Astrocyte (in vitro differentiated cells and primary cell): ENCODE results near the gene SFTPD. TPM values are rescaled to one million over a fixed set of nuclear protein-coding genes. Genes with fewer than 3 reads are reported as not detected.

ENCODE experiments used
- DNase-seq: peaks from one replicate; pipeline ENCODE4 v3.0.0-alpha.2; 2010; ENCODE audit warnings: low read depth
- FAIRE-seq: peaks from 2 replicates; lab custom pipeline; 2011; peaks lifted over from hg19 to GRCh38; lab: Jason Lieb, UNC
- H2AFZ ChIP-seq: 2 replicates; pipeline ENCODE4 v1.6.0; 2012; ENCODE audit warnings: low read depth, low read length, inconsistent platforms
- H3K27ac ChIP-seq: 2 replicates; pipeline ENCODE4 v1.5.1; 2011; ENCODE audit warnings: low read depth, low read length, inconsistent platforms
- H3K27me3 ChIP-seq: 2 replicates; pipeline ENCODE4 v1.6.0; 2011; ENCODE audit warnings: low read length, inconsistent platforms; ENCODE audit not compliant: insufficient read depth
- H3K36me3 ChIP-seq: 2 replicates; pipeline ENCODE4 v1.5.1; 2011; ENCODE audit warnings: low read length, inconsistent platforms; ENCODE audit not compliant: insufficient read depth
- H3K4me1 ChIP-seq: 2 replicates; pipeline ENCODE4 v1.5.1; 2011; ENCODE audit warnings: low read length, inconsistent platforms; ENCODE audit not compliant: insufficient read depth
- H3K4me2 ChIP-seq: 2 replicates; pipeline ENCODE4 v1.6.0; 2012; ENCODE audit warnings: low read length, inconsistent platforms
- H3K4me3 ChIP-seq: 2 replicates; pipeline ENCODE4 v1.5.1; 2011; ENCODE audit warnings: low read depth, mild to moderate bottlenecking, low read length, inconsistent platforms; ENCODE audit not compliant: insufficient read depth
- H3K79me2 ChIP-seq: 2 replicates; pipeline ENCODE4 v1.6.0; 2012; ENCODE audit warnings: mild to moderate bottlenecking, low read length, inconsistent platforms; ENCODE audit not compliant: insufficient read depth
- H3K9ac ChIP-seq: 2 replicates; pipeline ENCODE4 v1.6.0; 2012; ENCODE audit warnings: mild to moderate bottlenecking, low read length, inconsistent platforms
- H3K9me3 ChIP-seq: 2 replicates; pipeline ENCODE4 v1.5.1; 2012; ENCODE audit warnings: low read depth, mild to moderate bottlenecking, low read length, inconsistent platforms; ENCODE audit not compliant: insufficient read depth
- H4K20me1 ChIP-seq: 2 replicates; pipeline ENCODE4 v1.6.0; 2012; ENCODE audit warnings: low read length, inconsistent platforms; ENCODE audit not compliant: insufficient read depth
- H3K27ac Mint-ChIP-seq: one replicate; pipeline ENCODE4 v1.8.0; 2021; ENCODE audit warnings: mild to moderate bottlenecking, mixed read lengths; ENCODE audit not compliant: unreplicated experiment
- H3K27me3 Mint-ChIP-seq: one replicate; pipeline ENCODE4 v1.8.0; 2021; ENCODE audit warnings: low read depth, mixed read lengths; ENCODE audit not compliant: unreplicated experiment
- H3K36me3 Mint-ChIP-seq: one replicate; pipeline ENCODE4 v1.8.0; 2021; ENCODE audit warnings: low read depth, mixed read lengths; ENCODE audit not compliant: unreplicated experiment
- H3K4me1 Mint-ChIP-seq: one replicate; pipeline ENCODE4 v1.8.0; 2021; ENCODE audit warnings: low read depth, mixed read lengths; ENCODE audit not compliant: unreplicated experiment
- H3K4me3 Mint-ChIP-seq: one replicate; pipeline ENCODE4 v1.8.0; 2021; ENCODE audit warnings: mild to moderate bottlenecking, moderate library complexity, mixed read lengths; ENCODE audit not compliant: unreplicated experiment
- H3K9me3 Mint-ChIP-seq: one replicate; pipeline ENCODE4 v1.8.0; 2021; ENCODE audit warnings: mild to moderate bottlenecking, mixed read lengths; ENCODE audit not compliant: unreplicated experiment
- EZH2 ChIP-seq: IDR thresholded peaks from 2 replicates; pipeline ENCODE4 v1.6.1; 2012; ENCODE audit warnings: mild to moderate bottlenecking, low read length, inconsistent platforms; ENCODE audit not compliant: insufficient read depth
- total RNA-seq: library from RNA; stranded (reverse); gene quantifications from 2 replicates; pipeline ENCODE4 v1.2.1, GENCODE V29; 2021
- TF ChIP-seq, protein P1 (sequence below): IDR thresholded peaks from 2 replicates; pipeline ENCODE4 v1.5.1; 2011; ENCODE audit warnings: low read depth, mild to moderate bottlenecking, inconsistent platforms, low read length, moderate library complexity; ENCODE audit not compliant: insufficient read depth

The SFTPD gene
- total RNA-seq, 1 donor from 2014 or later = 0.27 TPM

DNA sequence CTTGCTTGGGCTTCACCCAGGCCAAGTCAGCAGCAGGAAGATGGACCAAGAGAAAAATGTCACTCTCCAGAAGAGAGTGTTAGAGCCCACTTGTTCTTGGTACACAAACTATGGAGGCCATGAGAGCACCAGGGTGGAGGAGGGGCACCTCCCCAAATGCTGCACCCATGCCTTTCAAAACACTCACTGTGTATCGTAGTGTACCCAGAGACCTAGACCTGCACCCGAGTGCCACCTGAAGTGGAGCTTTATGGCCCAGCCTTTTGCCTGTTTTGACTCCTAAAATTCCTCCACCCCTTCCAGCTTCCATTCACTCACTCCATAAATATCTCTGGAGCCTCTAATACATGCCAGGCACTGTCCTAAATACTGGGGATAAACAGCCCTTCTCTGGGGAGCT, 5.0 kb downstream of the SFTPD start:
- peaks cover 51% of the 10 kb centered on the region for H3K27me3 Mint-ChIP-seq
- no peaks in the 10 kb centered on the region for H3K36me3 Mint-ChIP-seq
- H3K27ac Mint-ChIP-seq = no peak overlapping the region
- H3K4me1 Mint-ChIP-seq = no peaks in the 10 kb centered on the region
- H3K27me3 ChIP-seq = peaks cover 4% of the 10 kb centered on the region
- H3K4me2 ChIP-seq = no peak overlapping the region
- peaks cover 6% of the 10 kb centered on the region for H3K9me3 Mint-ChIP-seq
- no peaks in the 10 kb centered on the region for H3K4me1 ChIP-seq
- H3K36me3 ChIP-seq = no peaks in the 10 kb centered on the region
- H3K4me3 Mint-ChIP-seq = no peak overlapping the region
- no peak for TF ChIP-seq EZH2
- TF ChIP-seq, protein P1, sequence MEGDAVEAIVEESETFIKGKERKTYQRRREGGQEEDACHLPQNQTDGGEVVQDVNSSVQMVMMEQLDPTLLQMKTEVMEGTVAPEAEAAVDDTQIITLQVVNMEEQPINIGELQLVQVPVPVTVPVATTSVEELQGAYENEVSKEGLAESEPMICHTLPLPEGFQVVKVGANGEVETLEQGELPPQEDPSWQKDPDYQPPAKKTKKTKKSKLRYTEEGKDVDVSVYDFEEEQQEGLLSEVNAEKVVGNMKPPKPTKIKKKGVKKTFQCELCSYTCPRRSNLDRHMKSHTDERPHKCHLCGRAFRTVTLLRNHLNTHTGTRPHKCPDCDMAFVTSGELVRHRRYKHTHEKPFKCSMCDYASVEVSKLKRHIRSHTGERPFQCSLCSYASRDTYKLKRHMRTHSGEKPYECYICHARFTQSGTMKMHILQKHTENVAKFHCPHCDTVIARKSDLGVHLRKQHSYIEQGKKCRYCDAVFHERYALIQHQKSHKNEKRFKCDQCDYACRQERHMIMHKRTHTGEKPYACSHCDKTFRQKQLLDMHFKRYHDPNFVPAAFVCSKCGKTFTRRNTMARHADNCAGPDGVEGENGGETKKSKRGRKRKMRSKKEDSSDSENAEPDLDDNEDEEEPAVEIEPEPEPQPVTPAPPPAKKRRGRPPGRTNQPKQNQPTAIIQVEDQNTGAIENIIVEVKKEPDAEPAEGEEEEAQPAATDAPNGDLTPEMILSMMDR = no peak
- DNase-seq (no peak), FAIRE-seq (no peak)
- no peak overlapping the region for H2AFZ ChIP-seq
- no peak overlapping the region for H3K9ac ChIP-seq
- H3K27ac ChIP-seq = no peak overlapping the region
- H3K9me3 ChIP-seq = no peaks in the 10 kb centered on the region
- no peaks in the 10 kb centered on the region for H4K20me1 ChIP-seq
- H3K4me3 ChIP-seq = no peak overlapping the region
- H3K79me2 ChIP-seq = no peaks in the 10 kb centered on the region

- no peak for DNase-seq
- Histone ChIP-seq H3K4me1 (no peaks in the 10 kb centered on the region), H4K20me1 (no peaks in the 10 kb centered on the region), H3K9me3 (no peaks in the 10 kb centered on the region), H3K27ac (no peak overlapping the region), H3K27me3 (peaks cover 7% of the 10 kb centered on the region), H3K9ac (no peak overlapping the region), H3K79me2 (no peaks in the 10 kb centered on the region), H3K36me3 (no peaks in the 10 kb centered on the region), H3K4me2 (no peak overlapping the region), H2AFZ (no peak overlapping the region), H3K4me3 (no peak overlapping the region)
- H3K9me3 Mint-ChIP-seq = peaks cover 6% of the 10 kb centered on the region
- no peak for FAIRE-seq
- H3K27ac Mint-ChIP-seq = no peak overlapping the region
- no peak overlapping the region for H3K4me3 Mint-ChIP-seq
- H3K27me3 Mint-ChIP-seq = peaks cover 41% of the 10 kb centered on the region
- no peaks in the 10 kb centered on the region for H3K36me3 Mint-ChIP-seq
- TF ChIP-seq, protein P1 = no peak
- TF ChIP-seq EZH2 = no peak
- no peaks in the 10 kb centered on the region for H3K4me1 Mint-ChIP-seq
Measured at GRCh38 chr10:79942261-79943185, 6.4 kb downstream of the SFTPD start.
